Astrocyte (in vitro differentiated cells and primary cell): Measurements from ENCODE around the gene RPS29. TPM values are rescaled to one million over a fixed set of nuclear protein-coding genes. Genes with fewer than 3 reads are reported as not detected.

Experiments used
- DNase-seq: peaks from one replicate; pipeline ENCODE4 v3.0.0-alpha.2; 2010; ENCODE audit warnings: low read depth
- FAIRE-seq: peaks from 2 replicates; lab custom pipeline; 2011; peaks lifted over from hg19 to GRCh38; lab: Jason Lieb, UNC
- H2AFZ ChIP-seq: 2 replicates; pipeline ENCODE4 v1.6.0; 2012; ENCODE audit warnings: low read depth, low read length, inconsistent platforms
- H3K27ac ChIP-seq: 2 replicates; pipeline ENCODE4 v1.5.1; 2011; ENCODE audit warnings: low read depth, low read length, inconsistent platforms
- H3K27me3 ChIP-seq: 2 replicates; pipeline ENCODE4 v1.6.0; 2011; ENCODE audit warnings: low read length, inconsistent platforms; ENCODE audit not compliant: insufficient read depth
- H3K36me3 ChIP-seq: 2 replicates; pipeline ENCODE4 v1.5.1; 2011; ENCODE audit warnings: low read length, inconsistent platforms; ENCODE audit not compliant: insufficient read depth
- H3K4me1 ChIP-seq: 2 replicates; pipeline ENCODE4 v1.5.1; 2011; ENCODE audit warnings: low read length, inconsistent platforms; ENCODE audit not compliant: insufficient read depth
- H3K4me2 ChIP-seq: 2 replicates; pipeline ENCODE4 v1.6.0; 2012; ENCODE audit warnings: low read length, inconsistent platforms
- H3K4me3 ChIP-seq: 2 replicates; pipeline ENCODE4 v1.5.1; 2011; ENCODE audit warnings: low read depth, mild to moderate bottlenecking, low read length, inconsistent platforms; ENCODE audit not compliant: insufficient read depth
- H3K79me2 ChIP-seq: 2 replicates; pipeline ENCODE4 v1.6.0; 2012; ENCODE audit warnings: mild to moderate bottlenecking, low read length, inconsistent platforms; ENCODE audit not compliant: insufficient read depth
- H3K9ac ChIP-seq: 2 replicates; pipeline ENCODE4 v1.6.0; 2012; ENCODE audit warnings: mild to moderate bottlenecking, low read length, inconsistent platforms
- H3K9me3 ChIP-seq: 2 replicates; pipeline ENCODE4 v1.5.1; 2012; ENCODE audit warnings: low read depth, mild to moderate bottlenecking, low read length, inconsistent platforms; ENCODE audit not compliant: insufficient read depth
- H4K20me1 ChIP-seq: 2 replicates; pipeline ENCODE4 v1.6.0; 2012; ENCODE audit warnings: low read length, inconsistent platforms; ENCODE audit not compliant: insufficient read depth
- H3K27ac Mint-ChIP-seq: one replicate; pipeline ENCODE4 v1.8.0; 2021; ENCODE audit warnings: mild to moderate bottlenecking, mixed read lengths; ENCODE audit not compliant: unreplicated experiment
- H3K27me3 Mint-ChIP-seq: one replicate; pipeline ENCODE4 v1.8.0; 2021; ENCODE audit warnings: low read depth, mixed read lengths; ENCODE audit not compliant: unreplicated experiment
- H3K36me3 Mint-ChIP-seq: one replicate; pipeline ENCODE4 v1.8.0; 2021; ENCODE audit warnings: low read depth, mixed read lengths; ENCODE audit not compliant: unreplicated experiment
- H3K4me1 Mint-ChIP-seq: one replicate; pipeline ENCODE4 v1.8.0; 2021; ENCODE audit warnings: low read depth, mixed read lengths; ENCODE audit not compliant: unreplicated experiment
- H3K4me3 Mint-ChIP-seq: one replicate; pipeline ENCODE4 v1.8.0; 2021; ENCODE audit warnings: mild to moderate bottlenecking, moderate library complexity, mixed read lengths; ENCODE audit not compliant: unreplicated experiment
- H3K9me3 Mint-ChIP-seq: one replicate; pipeline ENCODE4 v1.8.0; 2021; ENCODE audit warnings: mild to moderate bottlenecking, mixed read lengths; ENCODE audit not compliant: unreplicated experiment
- CTCF ChIP-seq: IDR thresholded peaks from 2 replicates; pipeline ENCODE4 v1.5.1; 2011; ENCODE audit warnings: low read depth, mild to moderate bottlenecking, inconsistent platforms, low read length, moderate library complexity; ENCODE audit not compliant: insufficient read depth
- EZH2 ChIP-seq: IDR thresholded peaks from 2 replicates; pipeline ENCODE4 v1.6.1; 2012; ENCODE audit warnings: mild to moderate bottlenecking, low read length, inconsistent platforms; ENCODE audit not compliant: insufficient read depth
- total RNA-seq: library from RNA; stranded (reverse); gene quantifications from 2 replicates; pipeline ENCODE4 v1.2.1, GENCODE V29; 2021

The RPS29 gene
- total RNA-seq, 1 donor from 2014 or later: 1,231 TPM

- Histone ChIP-seq H3K36me3 (no peaks in the 10 kb centered on the region), H3K27ac (no peak overlapping the region), H3K4me2 (no peak overlapping the region), H4K20me1 (no peaks in the 10 kb centered on the region), H3K9me3 (no peaks in the 10 kb centered on the region), H3K4me3 (no peak overlapping the region), H3K79me2 (no peaks in the 10 kb centered on the region), H2AFZ (no peak overlapping the region), H3K27me3 (no peaks in the 10 kb centered on the region), H3K4me1 (no peaks in the 10 kb centered on the region), H3K9ac (no peak overlapping the region)
- FAIRE-seq (no peak), DNase-seq (no peak)
- no peak for TF ChIP-seq EZH2
- no peak for TF ChIP-seq CTCF
- no peaks in the 10 kb centered on the region for H3K27me3 Mint-ChIP-seq
- no peak overlapping the region for H3K4me3 Mint-ChIP-seq
- H3K36me3 Mint-ChIP-seq: no peaks in the 10 kb centered on the region
- H3K4me1 Mint-ChIP-seq: peaks cover 14% of the 10 kb centered on the region
- peaks cover 4% of the 10 kb centered on the region for H3K9me3 Mint-ChIP-seq
- no peak overlapping the region for H3K27ac Mint-ChIP-seq
Observed at GRCh38 chr14:49551569-49551968, 34.6 kb downstream of the RPS29 start.

- Mint-ChIP-seq H3K27me3 (no peaks in the 10 kb centered on the region), H3K4me3 (no peak overlapping the region), H3K36me3 (no peaks in the 10 kb centered on the region), H3K9me3 (peaks cover 7% of the 10 kb centered on the region), H3K4me1 (peaks cover 17% of the 10 kb centered on the region), H3K27ac (no peak overlapping the region)
- H3K36me3 ChIP-seq: no peaks in the 10 kb centered on the region
- no peaks in the 10 kb centered on the region for H3K9me3 ChIP-seq
- H3K27ac ChIP-seq: no peak overlapping the region
- H3K9ac ChIP-seq: no peak overlapping the region
- FAIRE-seq (no peak), DNase-seq (no peak)
- TF ChIP-seq CTCF (peak; percentile 32), EZH2 (no peak)
- no peak overlapping the region for H3K4me2 ChIP-seq
- H3K4me1 ChIP-seq: no peaks in the 10 kb centered on the region
- H3K27me3 ChIP-seq: no peaks in the 10 kb centered on the region
- no peaks in the 10 kb centered on the region for H3K79me2 ChIP-seq
- H3K4me3 ChIP-seq: no peak overlapping the region
- no peaks in the 10 kb centered on the region for H4K20me1 ChIP-seq
- no peak overlapping the region for H2AFZ ChIP-seq
Observed at GRCh38 chr14:49550286-49551184, 35.6 kb downstream of the RPS29 start.

GRCh38 chr14:49549881-49550280 is 36.3 kb downstream of the RPS29 start:
- Mint-ChIP-seq H3K36me3 (no peaks in the 10 kb centered on the region), H3K27ac (no peak overlapping the region), H3K4me3 (no peak overlapping the region), H3K9me3 (peaks cover 7% of the 10 kb centered on the region), H3K4me1 (peaks cover 17% of the 10 kb centered on the region), H3K27me3 (no peaks in the 10 kb centered on the region)
- Histone ChIP-seq H3K4me2 (no peak overlapping the region), H3K4me1 (no peaks in the 10 kb centered on the region), H2AFZ (no peak overlapping the region), H3K9ac (no peak overlapping the region), H3K9me3 (no peaks in the 10 kb centered on the region), H3K79me2 (no peaks in the 10 kb centered on the region), H4K20me1 (no peaks in the 10 kb centered on the region), H3K4me3 (no peak overlapping the region), H3K36me3 (no peaks in the 10 kb centered on the region), H3K27ac (no peak overlapping the region), H3K27me3 (no peaks in the 10 kb centered on the region)
- peak; percentile 18 for DNase-seq
- TF ChIP-seq EZH2 (no peak), CTCF (no peak)
- FAIRE-seq: no peak
